GM18519 (cell line): ENCODE results near the gene CSH2.
"Not testable (repeated sequence)": the region's sequence is repeated elsewhere in the genome, so short reads cannot be mapped to it uniquely, and the experiment has no call there.

ENCODE experiments used
- ATAC-seq: cut with Tn5 transposase; IDR thresholded peaks from one replicate; pipeline ENCODE4 v1.9.1; 2021; ENCODE audit warnings: mild to moderate bottlenecking, moderate library complexity; ENCODE audit not compliant: unreplicated experiment, low FRiP score

CSH2 gene

GRCh38 chr17:63873577-63873976 is at the start of gene CSH2:
CSH2 (minus strand) TSS chr17:63873677; CDS start chr17:63873614, 63 bp downstream.
- ATAC-seq = not testable (repeated sequence)

DNA sequence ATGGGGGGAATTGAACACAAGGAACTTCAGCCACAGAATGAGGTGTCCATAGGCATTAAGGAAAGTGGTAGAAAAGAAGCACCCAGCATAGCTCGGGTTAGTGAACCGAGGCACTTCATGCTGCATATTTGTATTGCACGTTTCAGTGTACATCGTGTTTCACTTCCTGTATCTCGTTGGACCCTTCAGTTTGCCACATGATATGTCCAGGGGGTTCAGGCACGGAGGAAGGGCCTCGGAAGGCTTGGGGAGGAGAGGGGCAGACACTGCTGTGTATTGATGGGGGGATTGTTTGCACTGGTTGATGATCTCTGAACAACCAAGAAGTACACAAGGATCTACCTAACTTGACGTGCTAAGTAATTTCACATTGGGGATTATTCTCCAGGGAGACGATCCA is 48.9 kb upstream of the CSH2 start:
- not testable (repeated sequence) for ATAC-seq

DNA sequence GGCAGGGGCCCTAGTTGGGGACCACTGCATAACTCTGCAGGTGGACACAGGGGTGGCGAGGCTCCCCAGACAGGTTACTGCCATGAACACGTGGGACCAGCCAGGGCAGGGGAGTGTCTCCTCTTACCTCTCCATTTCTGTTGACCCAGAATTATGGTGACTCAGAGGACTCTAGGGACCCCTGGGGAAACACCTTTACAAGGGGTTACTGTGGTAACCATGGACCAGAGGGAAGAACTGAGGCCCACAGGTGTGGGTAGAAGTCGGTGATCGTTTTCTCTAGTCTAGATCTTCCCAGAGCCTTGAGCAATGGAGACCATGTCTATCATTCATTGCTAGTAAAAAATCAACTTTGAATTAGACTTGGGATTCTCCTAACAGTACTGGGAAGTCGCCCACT is 47.3 kb upstream of the CSH2 start:
- ATAC-seq = not testable (repeated sequence)

DNA sequence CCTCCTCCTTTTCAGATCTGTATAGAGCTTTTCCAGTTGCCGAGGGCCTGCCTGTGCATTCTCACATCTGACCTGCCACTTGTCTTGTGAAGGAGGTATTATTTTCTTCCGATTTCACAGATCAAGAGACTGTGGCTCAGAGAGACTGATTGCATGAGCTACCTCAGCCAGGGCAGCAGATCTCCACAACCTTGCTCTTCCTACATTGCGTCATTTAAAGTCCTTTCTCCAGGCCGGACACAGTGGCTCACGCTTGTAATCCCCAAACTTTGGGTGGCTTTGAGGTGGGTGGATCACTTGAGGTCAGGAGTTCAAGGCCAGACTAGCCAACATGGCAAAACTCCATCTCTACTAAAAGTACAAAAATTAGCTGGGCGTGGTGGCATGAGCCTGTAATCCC is 46.6 kb upstream of the CSH2 start:
- not testable (repeated sequence) for ATAC-seq

DNA sequence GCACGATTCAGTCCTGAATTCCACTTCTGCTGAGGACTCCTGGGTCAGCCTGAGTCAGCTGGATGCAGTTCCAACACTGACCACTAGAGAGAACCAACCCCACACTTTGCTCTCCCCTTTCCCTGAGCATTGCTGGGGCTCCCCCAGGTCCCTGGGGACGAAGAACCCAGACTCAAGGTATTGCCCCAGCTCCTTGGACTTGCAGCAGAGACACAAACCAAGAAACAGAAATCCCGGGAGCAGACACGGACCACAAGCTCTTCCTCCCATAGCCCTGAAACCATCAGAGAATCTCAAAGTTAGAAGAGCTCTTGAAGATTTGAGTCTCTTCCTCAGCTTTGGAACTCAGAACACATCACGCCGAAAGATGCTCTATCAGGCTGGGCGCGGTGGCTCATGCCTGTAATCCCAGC is 45.8 kb upstream of the CSH2 start:
- ATAC-seq = no peak

DNA sequence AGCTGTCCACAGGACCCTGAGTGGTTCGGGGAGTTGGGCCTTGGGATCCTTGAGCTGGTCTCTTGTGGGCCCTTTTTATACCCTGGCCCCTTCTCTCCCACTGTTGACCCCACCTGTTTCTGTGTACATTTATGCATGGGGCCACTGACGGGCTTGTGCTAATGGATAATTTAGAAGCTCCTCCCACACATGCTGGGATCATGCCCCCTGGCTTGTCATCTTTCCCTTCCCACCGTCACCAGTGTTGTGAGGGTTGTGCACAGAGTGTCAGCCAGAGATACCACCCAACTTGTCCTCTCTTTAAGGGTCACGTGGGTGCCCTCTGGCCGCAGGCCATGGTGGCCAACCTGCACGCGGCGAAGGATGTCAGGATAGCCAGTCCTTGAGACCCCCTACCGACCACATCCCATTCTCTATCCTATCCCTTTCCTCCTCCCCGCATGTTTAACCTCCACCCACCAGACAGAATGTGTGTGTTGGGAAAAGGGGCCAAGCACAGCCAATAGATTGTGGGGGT is 45.4 kb upstream of the CSH2 start, which contains the start of gene GH1:
Gene GH1, minus strand, starts transcription at position 51 of the 517 bp plus-strand sequence. CDS start 63 bp downstream, outside the sequence.
- not testable (repeated sequence) for ATAC-seq

DNA sequence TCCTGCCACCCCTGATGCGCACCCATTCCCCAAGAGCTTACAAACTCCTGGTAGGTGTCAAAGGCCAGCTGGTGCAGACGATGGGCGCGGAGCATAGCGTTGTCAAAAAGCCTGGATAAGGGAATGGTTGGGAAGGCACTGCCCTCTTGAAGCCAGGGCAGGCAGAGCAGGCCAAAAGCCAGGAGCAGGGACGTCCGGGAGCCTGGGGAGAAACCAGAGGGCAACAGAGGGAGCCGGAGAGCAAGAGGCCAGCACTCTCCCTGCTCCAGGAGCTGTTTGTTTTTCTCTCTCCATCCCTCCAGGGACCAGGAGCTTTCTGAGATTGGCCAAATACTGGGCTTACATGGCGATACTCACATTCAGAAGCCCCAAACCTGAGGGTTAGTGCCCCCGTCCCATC is 44.8 kb upstream of the CSH2 start:
- ATAC-seq = no peak

DNA sequence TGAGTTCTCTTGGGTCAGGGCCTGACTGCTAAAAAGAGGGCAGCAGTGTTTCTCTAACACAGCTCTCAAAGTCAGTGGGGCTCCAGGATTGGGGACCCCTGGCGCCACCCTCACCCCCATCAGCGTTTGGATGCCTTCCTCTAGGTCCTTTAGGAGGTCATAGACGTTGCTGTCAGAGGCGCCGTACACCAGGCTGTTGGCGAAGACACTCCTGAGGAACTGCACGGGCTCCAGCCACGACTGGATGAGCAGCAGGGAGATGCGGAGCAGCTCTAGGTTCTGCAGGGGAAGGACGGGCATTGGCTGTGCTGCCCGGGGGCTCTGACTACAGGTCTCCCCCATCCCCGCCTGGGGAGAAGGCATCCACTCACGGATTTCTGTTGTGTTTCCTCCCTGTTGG is 44.2 kb upstream of the CSH2 start:
- no peak for ATAC-seq

- not testable (repeated sequence) for ATAC-seq
These were observed 43.7 kb upstream of the CSH2 start for GRCh38 chr17:63917206-63917605.

- ATAC-seq = no peak
These were observed 43.2 kb upstream of the CSH2 start for GRCh38 chr17:63916566-63917185.

- ATAC-seq = not testable (repeated sequence)
These were observed 42.3 kb upstream of the CSH2 start for GRCh38 chr17:63915753-63916152.

DNA sequence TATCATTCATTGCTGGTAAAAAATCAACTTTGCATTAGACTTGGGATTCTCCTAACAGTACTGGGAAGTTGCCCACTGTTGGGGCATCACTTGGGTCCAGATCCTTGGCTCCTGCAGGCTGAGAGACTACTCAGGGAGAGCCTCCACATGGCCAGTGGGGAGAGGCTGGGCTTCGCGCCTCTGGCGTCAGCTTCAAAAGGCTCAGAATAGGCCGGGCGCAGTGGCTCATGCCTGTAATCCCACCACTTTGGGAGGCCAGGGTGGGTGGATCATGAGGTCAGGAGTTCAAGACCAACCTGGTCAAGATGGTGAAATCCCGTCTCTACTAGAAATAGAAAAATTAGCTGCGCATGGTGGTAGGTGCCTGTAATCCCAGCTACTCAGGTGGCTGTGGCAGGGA is 41.0 kb upstream of the CSH2 start:
- ATAC-seq = no peak

DNA sequence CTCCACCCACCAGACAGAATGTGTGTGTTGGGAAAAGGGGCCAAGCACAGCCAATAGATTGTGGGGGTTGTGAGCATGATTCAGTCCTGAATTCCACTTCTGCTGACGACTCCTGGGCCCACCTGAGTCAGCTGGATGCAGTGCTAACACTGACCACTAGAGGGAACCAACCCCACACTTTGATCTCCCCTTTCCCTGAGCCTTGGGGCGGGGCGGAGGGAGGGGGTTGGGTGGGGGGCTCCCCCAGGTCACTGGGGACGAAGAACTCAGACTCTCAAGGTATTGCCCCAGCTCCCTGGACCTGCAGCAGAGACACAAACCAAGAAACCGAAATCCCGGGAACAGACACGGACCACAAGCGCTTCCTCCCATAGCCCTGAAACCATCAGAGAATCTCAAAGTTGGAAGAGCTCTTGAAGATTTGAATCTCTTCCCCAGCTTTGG is 38.2 kb upstream of the CSH2 start:
- ATAC-seq = no peak

GRCh38 chr17:63911041-63911635 is 37.7 kb upstream of the CSH2 start, which contains the start of gene CSHL1:
CSHL1 (minus strand) TSS chr17:63911258; CDS start chr17:63911196, 62 bp downstream.
- no peak for ATAC-seq

DNA sequence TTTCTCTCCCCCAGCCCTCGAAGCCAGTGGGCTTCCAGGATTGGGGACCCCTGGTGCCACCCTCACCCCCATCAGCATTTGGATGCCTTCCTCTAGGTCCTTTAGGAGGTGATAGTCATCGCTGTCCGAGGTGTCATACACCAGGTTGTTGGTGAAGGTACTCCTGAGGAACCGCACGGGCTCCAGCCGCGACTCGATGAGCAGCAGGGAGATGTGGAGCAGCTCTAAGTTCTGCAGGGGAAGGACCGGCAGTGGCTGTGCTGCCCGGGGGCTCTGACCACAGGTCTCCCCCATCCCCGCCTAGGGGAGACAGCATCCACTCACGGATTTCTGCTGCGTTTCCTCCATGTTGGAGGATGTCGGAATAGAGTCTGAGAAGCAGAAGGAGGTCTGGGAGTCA is 36.6 kb upstream of the CSH2 start:
- ATAC-seq = no peak

DNA sequence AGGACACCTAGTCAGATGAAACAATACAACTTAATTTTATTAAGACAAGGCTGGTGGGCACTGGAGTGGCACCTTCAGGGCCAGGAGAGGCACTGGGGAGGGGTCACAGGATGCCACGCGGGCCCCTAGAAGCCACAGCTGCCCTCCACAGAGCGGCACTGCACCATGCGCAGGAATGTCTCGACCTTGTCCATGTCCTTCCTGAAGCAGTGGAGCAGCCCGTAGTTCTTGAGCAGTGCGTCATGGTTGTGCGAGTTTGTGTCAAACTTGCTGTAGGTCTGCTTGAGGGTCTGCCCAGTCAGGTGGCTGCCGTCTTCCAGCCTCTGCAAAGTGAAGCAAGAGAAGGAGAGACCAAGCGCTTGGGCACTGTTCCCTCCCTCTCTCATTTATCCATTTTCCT is 36.1 kb upstream of the CSH2 start:
- ATAC-seq = not testable (repeated sequence)

DNA sequence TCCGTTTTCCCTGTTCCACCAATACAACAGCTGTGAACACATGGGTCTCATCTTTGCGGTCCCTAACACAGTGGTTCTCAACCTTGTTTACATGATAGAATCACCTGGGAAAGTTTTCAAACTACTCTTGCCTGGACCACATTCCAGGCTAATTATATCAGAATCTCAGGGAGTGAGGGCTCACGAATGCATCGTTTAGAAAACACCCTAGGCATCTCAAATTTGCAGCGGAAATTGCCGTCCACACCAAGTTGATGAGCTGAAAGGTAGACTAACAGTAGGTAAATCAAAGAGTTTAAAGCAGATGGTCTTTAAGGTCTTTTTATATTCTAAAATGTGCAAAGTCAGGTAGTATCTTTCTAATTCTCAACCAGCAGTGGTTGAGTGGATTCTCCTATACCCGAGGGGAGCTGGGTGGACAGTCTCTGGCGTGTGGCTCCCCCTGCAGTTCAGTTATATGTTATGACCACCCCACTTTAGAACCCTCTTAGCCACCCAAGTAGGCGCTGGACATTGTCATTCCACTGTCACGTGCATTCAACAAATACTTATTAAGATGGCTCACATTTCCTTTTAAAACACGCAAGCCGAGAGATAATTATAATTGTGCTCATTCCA is 33.8 kb upstream of the CSH2 start:
- ATAC-seq = not testable (repeated sequence)

DNA sequence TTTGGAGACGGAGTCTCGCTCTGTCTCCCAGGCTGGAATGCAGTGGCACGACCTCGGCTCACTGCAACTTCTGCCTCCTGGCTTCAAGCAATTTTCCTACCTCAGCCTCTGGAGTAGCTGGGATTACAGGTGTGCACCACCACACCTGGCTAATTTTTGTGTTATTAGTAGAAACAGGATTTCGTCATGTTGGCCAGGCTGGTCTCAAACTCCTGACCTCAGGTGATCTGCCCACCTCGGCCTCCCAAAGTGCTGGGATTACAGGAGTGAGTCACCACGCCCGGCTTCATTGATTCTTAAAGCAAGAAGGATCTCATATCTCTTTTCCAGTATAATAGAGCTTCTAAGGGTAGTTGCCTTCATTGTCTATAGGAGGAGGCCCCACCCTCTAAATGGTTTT is 31.3 kb upstream of the CSH2 start:
- ATAC-seq = not testable (repeated sequence)

GRCh38 chr17:63903787-63904201 is 30.3 kb upstream of the CSH2 start:
- ATAC-seq = not testable (repeated sequence)

GRCh38 chr17:63901971-63902370 is 28.5 kb upstream of the CSH2 start:
- ATAC-seq = not testable (repeated sequence)
